DMS153 (cell line): ENCODE data around the gene ATG5.

ENCODE experiments used
- DNase-seq: peaks from one replicate; lab custom pipeline; 2025; lab: John Stamatoyannopoulos, UW

Gene ATG5

DNA sequence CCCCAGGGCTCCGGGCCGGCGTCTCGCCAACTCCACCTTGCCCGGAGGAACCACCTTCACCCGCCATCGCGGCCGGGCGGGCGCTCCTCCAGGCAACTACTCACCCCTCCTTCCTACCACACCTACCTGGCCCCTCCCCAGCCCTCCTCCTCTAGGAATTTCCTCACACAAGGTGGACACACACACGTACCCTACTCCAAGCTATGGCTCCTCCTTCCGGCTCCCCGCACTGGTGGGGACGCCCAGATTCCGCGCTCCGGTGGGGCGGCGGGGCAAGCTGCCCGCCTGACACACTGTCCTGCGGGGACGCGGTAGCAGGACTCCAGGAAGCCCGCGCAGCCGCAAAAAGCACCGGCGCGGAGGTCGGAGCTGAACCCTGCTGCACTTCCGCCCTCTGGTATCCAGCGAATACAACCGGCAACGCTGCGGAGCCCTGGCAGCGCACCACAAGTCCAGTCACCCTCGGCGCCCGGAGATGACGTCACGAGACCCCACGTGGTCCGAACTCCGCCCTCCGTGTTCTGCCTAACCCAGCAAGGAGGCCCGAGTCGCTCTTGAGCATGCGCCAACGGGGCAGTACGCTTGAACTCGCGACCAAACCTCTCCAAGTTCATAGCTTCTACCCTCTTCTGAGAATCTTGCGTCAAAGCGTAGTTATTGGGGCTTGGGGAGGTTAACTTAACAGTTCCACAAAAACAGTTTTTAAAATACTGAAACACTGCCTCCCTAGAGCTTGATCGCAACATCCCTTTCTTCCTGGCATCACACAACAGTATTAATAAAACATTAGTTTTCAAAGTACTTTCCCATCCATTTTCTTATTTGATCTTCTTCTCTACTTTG lies at the start of gene ATG5:
Gene ATG5, minus strand, starts transcription at position 425 of the 843 bp plus-strand sequence. CDS start 9,552 bp downstream, outside the sequence.
- peak; percentile 98 for DNase-seq

DNA sequence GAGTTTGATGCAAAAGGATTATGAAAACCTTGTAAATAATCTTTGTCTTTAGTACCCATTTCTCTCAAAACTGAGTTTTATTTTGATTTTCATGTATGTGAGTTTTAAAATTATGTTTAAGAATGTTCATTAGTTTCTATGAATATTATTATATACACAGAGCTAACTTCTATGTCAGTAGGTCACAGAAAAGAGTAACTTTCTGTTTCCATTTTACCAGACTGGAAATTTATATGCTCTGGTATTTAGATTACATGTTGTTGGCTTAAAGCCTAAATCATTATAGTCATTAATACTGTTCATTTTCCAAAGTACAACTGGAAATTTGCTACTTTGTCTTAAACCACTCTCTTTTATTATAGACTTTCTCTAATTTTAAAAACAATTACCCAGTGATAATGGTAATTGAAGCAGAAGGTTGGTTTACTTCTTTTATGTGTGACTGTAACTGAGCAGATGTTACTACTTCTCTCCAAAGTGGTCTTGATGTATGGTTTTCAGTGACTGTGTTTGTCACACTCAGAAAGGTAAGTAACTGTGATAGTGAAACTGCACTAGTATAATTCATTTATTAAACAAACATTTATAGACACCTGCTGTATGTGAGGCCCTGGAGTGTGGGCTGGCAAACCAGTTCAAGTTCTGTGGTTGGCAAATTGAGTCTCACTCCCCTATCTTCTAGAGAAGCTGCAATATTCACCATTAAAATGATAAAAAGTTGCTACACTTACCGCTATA lies 48.1 kb upstream of the ATG5 start:
- no peak for DNase-seq

DNA sequence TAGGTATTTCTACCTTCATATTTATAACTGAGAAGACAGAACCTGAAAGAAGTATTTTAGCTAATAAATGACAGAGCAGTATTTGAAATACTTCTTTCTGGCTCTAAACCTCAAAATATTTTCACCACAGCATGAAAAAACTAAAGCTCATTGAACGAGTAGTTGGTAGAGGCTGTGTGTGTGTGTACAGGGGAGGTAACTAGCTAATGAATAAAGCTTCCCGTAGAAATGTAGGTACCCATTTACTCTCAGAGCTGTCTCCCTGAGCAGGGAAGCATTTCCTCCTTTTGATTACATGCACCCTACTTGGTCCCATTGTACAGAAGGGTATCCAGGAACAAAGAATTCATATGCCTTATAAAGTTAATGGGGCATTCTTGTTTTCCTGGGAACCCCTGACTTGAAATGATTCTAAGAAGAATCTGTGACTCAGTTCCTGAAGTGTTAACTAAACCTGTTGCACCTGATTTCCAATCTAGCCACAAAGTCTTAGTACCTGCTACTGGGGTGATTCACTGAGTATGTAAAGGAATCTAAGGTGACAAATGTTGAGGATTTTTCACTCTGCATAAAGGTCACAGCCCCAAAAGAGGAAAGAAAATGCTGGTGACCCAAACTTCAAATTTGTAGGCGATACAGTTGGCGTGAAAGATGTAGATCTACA lies 47.4 kb upstream of the ATG5 start:
- no peak for DNase-seq

DNA sequence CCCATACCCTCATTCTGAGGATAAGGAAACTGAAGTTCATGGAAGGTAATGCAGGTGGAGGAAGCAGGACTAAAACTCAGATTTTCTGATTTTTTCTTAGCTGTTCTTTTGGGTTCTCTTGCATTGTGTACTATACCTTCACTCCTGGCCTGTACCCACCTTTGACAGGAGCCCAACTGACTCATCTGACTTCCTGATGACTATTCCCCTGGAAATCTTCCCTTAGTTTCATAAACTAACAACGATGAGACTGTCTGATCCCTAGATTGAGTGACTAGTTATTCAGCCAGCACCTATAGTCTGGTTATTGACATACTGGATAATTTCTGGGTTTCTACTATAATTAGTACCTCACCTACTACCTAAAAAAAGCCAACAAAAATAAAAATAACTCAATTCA lies 45.1 kb upstream of the ATG5 start:
- no peak for DNase-seq

DNA sequence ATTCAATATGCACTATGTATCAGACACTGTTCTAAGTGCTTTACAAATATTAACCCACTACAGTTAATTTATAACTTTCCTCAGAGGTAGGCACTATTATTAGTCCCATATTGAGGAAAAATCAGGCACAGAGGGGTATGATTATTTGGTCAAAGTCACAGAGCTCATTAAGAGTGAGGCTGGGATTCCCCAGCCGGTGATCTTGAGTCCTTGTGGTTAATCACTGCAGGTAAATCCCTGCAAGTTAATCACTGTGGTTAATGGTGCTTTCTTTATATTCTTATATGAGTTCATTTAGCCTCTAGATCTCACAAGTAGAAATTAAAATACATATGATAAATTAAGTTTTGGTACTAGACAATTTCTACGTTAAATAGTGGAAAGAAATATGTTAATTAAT lies 44.2 kb upstream of the ATG5 start:
- no peak for DNase-seq

DNA sequence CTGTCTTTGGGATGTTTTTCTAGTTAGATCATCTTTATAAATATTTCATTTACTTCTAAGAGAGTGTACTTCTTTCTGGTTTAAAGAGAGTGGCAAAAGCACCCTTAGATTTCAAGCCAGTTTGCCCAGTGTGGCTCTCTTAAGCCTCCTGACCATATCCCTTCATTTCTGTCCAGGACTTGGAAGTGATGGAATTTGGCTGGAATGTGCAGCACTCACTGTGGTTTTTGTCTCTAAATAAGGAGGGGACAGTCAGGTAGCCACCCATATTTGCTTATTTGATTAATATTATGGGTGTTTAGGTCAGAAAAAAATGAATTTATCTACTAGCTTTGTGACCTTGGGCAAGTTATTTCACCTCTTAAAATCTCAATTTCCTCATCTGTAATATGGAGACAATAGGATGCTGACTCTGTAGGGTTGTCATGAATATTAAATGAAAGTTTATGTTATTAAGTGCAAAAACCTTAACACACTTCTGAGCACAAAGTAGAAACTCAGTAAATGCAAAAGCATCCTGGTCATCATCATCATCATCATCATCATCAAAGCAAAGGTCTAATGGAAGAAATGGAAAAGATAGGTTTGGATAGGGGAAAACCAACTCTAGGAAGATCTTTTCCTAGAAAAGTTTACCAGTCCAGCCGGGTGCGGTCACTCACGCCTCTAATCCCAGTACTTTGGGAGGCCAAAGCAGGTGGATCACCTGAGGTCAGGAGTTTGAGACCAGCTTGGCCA lies 38.0 kb upstream of the ATG5 start:
- no peak for DNase-seq

DNA sequence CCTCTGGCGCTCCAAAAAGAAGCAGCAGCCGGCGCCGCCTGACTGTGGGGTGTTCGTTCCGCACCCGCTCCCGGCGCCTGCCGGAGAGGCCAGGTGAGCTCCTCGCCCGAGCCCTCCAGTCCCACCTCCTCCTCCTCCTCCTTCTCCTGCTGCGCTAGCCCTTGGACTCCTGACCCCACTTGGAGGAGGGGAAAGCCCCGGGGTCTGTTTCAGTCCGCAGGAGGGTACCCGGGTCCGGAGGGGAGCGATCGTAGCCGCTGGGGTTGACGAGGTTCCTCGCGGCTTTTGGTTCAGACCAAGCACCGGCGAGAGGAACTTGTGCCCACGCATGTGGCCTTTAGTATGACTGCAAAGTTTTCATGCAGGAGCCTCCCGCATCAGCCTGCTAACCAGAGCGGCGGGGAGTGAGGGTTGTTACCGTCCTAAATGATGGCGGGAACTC lies 35.5 kb upstream of the ATG5 start:
- no peak for DNase-seq

DNA sequence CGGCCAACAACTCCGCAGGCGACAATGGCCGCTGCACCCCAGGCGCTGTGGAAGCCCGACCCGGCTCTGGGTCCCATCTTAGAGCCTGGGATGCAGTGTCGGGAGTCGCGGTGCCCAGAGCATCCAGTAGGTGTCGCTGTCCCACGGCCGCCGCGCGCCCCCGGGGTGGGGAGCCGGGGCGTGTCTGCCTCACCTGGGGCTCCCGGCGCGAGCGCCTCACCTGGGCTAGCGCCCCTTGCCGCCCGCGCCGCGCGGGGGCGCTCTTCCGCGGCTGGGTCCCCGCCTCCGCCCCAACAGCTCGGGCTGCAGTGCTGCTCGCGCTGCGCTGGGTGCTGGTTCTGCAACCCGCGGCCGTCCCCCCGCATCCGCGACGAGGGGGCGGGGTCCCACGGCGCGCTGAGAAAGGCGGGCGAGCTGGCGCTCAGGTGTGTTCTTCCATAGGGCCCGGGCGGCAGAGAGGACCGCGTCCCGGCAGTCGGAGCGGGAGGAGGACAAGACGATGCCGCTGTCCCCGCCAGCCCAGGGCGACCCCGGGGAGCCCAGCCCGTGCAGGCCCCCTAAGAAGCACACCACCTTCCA lies 34.9 kb upstream of the ATG5 start, which contains the start of gene CRYBG1:
Gene CRYBG1, plus strand, starts transcription at position 308 of the 579 bp plus-strand sequence. Its CDS starts 192 bp downstream, at position 500.
- peak; percentile 89 for DNase-seq

DNA sequence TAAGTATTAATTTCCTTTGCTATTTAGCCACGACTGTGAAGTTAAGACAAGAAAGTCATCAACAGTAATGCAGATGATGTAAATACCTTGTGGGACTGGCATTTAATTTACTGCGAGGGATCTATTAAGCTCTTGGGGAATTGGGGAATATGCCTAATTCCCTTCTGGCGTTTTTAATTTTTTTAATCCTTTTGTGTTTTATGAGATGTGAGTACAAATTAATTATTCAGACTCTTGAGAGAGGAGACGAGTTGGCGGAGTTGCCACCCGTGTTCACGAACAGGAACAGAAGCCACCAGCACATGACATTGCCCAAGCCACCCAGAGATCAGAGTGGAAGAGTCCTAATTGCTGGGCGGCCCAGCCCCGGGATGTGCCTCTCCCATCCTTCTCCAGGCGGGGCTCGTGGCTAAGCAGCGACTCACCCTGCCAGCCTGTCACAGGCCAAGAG lies 34.4 kb upstream of the ATG5 start:
- no peak for DNase-seq

DNA sequence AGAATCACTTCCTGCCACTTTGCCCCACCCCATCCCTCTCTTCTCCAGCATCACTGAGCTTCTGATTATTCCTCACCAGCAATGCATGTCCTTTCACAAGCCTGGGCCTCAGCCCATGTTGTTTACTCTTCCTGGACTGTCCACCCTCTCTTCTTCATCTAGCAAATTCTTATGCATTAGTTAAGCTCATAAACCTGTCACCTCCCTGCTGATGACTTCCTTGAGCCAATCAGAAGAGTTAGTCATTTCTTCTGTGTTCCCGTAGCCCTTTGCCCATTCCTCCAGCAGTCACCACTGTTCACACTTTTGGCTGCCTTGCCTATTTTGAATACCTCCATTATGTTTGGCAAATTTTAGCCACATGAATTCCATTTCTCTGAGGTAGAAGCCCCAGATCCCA lies 30.8 kb upstream of the ATG5 start:
- no peak for DNase-seq

DNA sequence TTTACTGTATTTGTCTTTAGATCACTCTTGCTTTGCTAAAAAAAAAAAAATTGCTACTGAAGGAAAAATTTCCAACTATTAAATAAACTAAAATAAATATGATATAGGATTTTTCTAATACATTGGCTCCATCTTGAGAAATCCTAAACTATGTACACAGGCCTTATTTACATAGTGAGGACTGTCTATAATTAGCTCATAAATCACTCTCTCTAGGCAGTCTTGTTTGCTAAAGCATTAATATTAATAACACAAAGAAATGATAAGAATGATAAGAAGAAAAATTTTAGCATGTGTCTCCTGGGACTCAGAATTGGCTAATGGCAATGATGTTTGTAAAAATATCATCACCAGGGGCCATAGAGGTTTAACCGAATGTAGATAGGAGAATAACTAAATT lies 21.7 kb upstream of the ATG5 start:
- DNase-seq = peak; percentile 22

DNA sequence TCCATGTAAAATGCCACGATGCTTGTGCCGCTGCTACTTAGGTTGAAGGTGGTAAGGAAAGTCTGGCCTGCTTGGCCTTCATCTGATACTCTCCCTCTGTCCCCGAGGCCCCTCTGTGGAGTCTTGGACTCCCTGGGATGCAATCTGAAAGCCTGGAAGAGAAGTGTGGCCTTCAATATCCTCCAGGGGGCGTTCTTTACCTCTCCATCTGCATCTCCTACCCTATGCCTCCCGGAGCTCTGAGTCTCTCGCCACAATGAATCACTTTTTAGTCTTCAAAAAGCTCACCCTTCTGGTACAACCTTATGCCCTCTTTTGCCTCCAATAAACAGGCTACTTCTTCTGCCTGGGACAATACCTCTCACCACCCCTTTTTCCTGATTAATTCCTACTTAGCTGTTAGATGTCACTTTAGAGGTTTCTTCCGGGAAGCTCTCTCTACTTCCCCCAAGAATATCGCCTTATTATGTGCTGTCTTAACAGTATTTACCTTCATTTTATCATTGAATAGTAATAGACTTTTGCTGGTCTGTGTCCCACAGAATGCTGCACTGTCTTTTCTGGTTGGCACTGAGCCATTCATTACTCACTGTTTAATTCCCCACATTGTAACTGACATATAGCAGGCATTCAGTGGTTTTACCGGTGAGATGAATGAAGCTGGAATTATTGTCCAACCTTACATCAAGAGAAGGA lies 13.9 kb upstream of the ATG5 start:
- DNase-seq = peak; percentile 73

DNA sequence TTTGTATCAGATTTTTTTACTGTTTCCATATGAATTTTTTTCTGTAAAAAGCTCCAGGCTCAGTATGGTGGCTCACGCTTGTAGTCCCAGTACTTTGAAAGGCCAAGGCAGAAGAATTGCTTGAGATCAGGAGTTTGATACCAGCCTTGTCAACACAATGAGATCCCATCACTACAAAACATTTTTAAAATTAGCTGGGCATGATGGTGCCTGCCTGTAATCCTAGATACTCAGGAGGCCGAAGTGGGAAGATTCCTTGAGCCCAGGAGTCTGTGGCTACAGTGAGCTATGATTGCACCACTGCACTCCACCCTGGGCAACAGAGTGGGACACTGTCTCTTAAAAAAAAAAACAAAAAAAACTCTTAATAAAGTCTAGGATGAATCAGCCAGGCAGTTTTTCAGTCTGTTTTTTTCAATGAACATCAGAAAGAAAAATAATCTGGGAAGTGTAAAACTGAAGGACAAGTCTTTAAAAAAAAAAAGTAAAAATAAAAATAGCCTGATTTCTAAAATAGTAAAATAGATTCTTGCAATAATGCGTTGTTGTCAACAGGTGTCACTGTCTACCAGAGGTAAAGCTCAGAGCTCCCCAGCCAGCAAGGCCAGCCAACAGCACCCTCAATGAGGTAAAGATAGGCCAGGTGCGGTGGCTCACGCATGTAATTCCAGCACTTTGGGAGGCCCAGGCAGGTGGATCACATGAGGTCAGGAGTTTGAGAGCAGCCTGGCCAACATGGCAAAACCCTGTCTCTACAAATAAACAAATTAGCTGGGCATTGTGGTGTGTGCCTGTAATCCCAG lies 9.3 kb upstream of the ATG5 start:
- DNase-seq = no peak

DNA sequence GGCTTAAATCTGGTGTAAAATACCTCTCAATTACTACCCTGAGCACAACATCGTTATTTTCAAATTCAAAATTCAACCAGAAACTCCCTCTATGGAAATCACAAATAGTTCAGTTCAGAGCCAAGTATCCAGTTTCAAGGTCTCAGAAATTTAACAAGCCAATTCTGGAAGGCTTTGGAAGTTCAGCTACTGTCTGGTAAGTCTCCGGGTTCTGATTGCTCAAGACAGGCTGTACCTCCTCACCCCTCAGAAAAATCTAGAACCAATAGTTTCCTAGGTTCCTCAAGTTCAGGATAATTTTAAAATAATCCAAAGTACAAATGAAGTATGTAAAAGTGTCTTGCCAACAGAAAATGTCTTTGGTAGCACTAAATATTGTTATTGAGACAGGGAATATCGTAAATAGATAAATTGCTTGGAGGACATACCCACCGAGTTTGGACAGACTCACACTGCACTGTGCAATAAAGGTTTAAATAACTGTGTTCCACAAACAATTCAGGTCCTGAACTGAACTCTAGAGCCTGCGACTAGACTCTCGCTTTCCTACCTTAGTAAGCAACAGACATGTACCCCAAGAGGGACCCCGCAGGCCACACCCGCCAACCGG lies 729 bp downstream of the ATG5 start:
- no peak for DNase-seq

DNA sequence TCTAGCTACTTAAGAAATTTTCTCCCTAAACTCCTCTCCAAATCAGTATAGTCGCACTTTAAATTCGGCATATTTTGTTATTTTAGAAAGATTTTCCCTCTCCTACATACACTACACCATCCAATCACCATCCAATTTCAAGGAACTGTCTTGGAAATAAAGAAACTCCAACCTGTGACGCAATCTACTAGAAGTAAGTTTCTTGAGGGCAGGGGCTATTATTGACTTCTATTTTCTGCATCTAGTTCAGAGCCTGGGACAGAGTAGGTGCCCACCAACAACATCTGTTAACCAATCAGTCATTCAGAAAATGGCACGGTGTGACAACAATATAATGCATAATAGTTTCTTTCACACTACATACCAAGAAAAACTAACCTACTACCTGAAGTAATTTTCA lies 3.6 kb downstream of the ATG5 start:
- no peak for DNase-seq

DNA sequence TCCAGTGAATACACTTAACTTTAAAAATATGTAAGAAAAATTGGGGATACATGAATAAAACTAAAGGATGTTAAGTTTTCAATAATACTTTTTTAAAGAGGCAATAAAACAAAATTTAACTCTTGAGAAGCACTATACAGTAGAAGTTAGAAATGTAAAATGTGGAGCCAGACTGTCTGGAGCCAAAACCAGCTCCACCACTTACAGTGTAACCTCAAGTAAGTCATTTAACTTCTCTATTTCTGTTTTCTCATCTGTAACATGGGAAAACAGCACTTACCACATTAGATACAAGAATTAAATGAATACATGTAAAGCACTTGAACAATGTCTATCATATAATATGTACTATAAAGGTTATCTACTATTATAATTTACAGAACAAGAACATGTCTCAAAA lies 6.7 kb downstream of the ATG5 start:
- DNase-seq = no peak

DNA sequence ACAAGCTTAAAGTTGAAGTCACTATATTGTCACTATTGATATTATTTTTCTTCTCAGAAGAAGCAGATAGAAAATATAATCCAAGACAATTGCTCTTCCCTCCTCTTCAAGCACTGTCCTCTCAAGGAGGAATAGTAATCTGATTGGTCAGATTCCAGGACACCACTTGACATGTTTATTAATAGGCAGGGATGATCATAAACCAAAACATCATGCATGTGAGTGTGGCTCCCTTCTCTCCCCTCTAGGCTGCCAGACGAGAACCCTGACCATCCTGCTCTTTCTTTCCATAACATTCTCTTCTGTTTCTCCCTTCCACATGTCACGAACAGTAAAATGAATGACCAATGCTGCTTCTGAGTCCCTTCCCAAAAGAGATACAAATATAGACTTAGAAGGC lies 7.5 kb downstream of the ATG5 start:
- DNase-seq = no peak

DNA sequence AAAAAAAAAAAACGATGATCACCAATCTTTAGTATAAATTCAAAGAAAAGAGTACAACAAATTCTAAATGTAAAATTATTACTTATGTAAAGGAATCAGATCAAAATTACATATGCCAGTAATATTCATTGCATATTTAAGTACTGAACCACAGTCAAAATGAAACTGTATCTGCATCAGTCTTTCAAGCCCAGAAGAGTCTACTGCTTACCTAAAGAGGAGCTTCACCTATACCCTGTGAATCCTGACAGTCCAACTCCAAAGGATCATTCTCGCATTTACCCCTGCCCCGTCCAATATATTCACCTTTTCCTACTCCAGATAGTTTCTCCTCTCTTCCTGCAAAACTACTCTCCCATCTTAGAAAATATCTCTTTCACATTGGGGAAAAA lies 9.2 kb downstream of the ATG5 start:
- DNase-seq = no peak

DNA sequence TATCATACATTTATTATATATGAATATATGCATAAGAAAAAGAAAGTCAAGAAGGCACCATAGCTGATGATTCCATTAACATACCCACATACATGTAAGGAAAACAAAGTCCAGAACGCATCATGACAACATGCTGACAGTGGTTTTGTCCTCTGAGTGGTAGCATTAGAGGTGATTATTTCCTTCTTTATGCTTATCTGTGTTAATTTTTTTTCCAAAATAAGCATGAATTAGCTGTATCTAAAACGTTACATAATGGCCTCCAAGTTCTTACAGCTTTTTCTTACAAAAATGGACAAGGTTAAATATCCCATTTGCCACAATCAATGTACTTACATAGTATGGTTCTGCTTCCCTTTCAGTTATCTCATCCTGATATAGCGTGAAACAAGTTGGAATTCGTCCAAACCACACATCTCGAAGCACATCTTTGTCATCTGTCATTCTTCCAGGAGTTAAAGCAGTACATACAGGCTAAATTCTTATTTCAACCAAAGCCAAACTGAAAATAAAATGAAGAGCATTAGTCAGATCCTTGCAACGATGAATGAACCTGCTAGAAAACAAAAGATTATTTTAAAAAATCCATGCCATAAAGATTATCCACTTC lies 9.7 kb downstream of the ATG5 start:
- DNase-seq = peak; percentile 42
